CD4-positive, alpha-beta T cell (primary cell): Measurements from ENCODE around the gene FXYD4. TPM values are rescaled to one million over a fixed set of nuclear protein-coding genes. Genes with fewer than 3 reads are reported as not detected.

Source experiments
- ATAC-seq: fragments of 200-7000 bp; cut with Tn5 transposase; one replicate; pipeline ENCODE4 v1.10.0; 2022; ENCODE audit warnings: mild to moderate bottlenecking; ENCODE audit not compliant: poor library complexity
- CTCF ChIA-PET: fragments of 350-600 bp; sonication (Branson Sonifier 250); formaldehyde crosslinking; loops from one replicate; lab custom pipeline; 2021; ENCODE audit warnings: antibody characterized with exemption, inconsistent platforms; lab: Charles Lee
- POLR2A ChIA-PET: fragments of 350-600 bp; sonication (Branson Sonifier 250); formaldehyde crosslinking; loops from one replicate; lab custom pipeline; 2021; ENCODE audit warnings: antibody characterized with exemption, inconsistent platforms; lab: Charles Lee
- DNase-seq, 14 experiments: peaks; one replicate each; pipeline ENCODE4 v3.0.0-alpha.2; 2013 to 2020; ENCODE audit warnings: mixed read lengths in 2 of 14
- H3K27ac ChIP-seq, 2 donors: one replicate each; pipeline versions ENCODE4 v1.5.1 to v1.7.0; 2013; ENCODE audit warnings: low read length in 2 of 2, low read depth in 1 of 2, mild to moderate bottlenecking in 1 of 2
- H3K27me3 ChIP-seq, 2 experiments: 1 replicate in 1 of 2; 2 replicates in 1 of 2; pipeline versions ENCODE4 v1.6.1 to v1.7.0; 2013; ENCODE audit warnings: low read length in 2 of 2, control low read depth in 1 of 2, mild to moderate bottlenecking in 1 of 2, moderate library complexity in 1 of 2; ENCODE audit not compliant: insufficient read depth in 2 of 2, control insufficient read depth in 1 of 2
- H3K36me3 ChIP-seq: one replicate; pipeline ENCODE4 v1.6.1; 2013; ENCODE audit warnings: low read length, control low read depth; ENCODE audit not compliant: insufficient read depth
- H3K4me1 ChIP-seq: one replicate; pipeline ENCODE4 v1.6.1; 2013; ENCODE audit warnings: low read length, control low read depth; ENCODE audit not compliant: insufficient read depth
- H3K4me3 ChIP-seq: one replicate; pipeline ENCODE4 v1.5.1; 2013; ENCODE audit warnings: mild to moderate bottlenecking, low read length, moderate library complexity
- H3K9me3 ChIP-seq, 2 experiments: 1 replicate in 1 of 2; 2 replicates in 1 of 2; pipeline versions ENCODE4 v1.6.1 to v1.7.0; 2013; ENCODE audit warnings: low read length in 2 of 2, mild to moderate bottlenecking in 2 of 2, control low read depth in 1 of 2, moderate library complexity in 1 of 2; ENCODE audit not compliant: control insufficient read depth in 1 of 2, insufficient read depth in 1 of 2
- H3K27ac Mint-ChIP-seq: one replicate; pipeline ENCODE4 v1.8.0; 2020; ENCODE audit warnings: mixed read lengths
- H3K27me3 Mint-ChIP-seq: one replicate; pipeline ENCODE4 v1.8.0; 2021; ENCODE audit warnings: mixed read lengths
- H3K36me3 Mint-ChIP-seq: one replicate; pipeline ENCODE4 v1.8.0; 2021; ENCODE audit warnings: low read depth, mixed read lengths
- H3K4me1 Mint-ChIP-seq: one replicate; pipeline ENCODE4 v1.8.0; 2021; ENCODE audit warnings: low read depth, mixed read lengths
- H3K4me3 Mint-ChIP-seq: one replicate; pipeline ENCODE4 v1.8.0; 2020; ENCODE audit warnings: mild to moderate bottlenecking, mixed read lengths
- H3K9me3 Mint-ChIP-seq: one replicate; pipeline ENCODE4 v1.8.0; 2020; ENCODE audit warnings: mixed read lengths
- intact Hi-C, 2 experiments: fragments of 100-400 bp; cut with DNase I in 1 of 2; cut with micrococcal nuclease in 1 of 2; formaldehyde crosslinking; loops; one replicate each; pipeline versions ENCODE4 v1.15.1 to v1.9.0; 2023 to 2025; cut with DNase I, micrococcal nuclease
- total RNA-seq, 174 experiments: library from RNA in 2 of 174; stranded (reverse) in 2 of 174; gene quantifications; one replicate each; pipeline ENCODE4 v1.2.3 and lab custom pipeline; 2021 to 2026
- TF ChIP-seq, protein P1 (sequence below): fragments of 200-600 bp; IDR thresholded peaks from one replicate; pipeline ENCODE4 v1.8.0; 2022; ENCODE audit warnings: antibody characterized with exemption, mild to moderate bottlenecking

The FXYD4 gene
- total RNA-seq, 2 experiments from 2014 or later = not detected

DNA sequence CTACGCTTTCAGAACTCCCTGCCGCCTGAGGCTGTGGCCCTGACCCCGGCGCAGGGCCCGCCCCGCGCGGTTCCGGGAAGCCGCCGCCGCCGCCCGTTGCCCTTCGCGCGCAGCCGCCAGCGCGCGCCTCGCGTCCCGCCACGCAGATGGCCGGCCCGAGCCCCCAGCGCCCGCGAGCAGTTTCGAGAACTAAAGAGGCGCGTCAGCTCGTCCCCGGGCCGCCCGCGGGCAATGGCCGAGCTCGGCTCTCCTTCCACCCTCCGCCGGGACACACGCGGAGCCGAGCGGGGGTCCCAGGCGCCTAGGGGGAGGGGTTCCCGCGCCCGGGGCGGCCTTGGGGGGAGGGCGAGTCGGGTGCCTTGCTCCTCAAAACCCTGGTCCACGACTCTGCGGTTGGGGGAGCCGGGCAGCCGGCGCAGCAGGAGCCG lies 35.7 kb downstream of the FXYD4 start:
- DNase-seq (peak in 13 of 14 experiments; percentile 27 to 76 (median 55)), ATAC-seq (no peak)
- peaks cover 61% of the 10 kb centered on the region for H3K36me3 Mint-ChIP-seq
- no peaks in the 10 kb centered on the region for H3K9me3 Mint-ChIP-seq
- no peaks in the 10 kb centered on the region for H3K27me3 Mint-ChIP-seq
- Histone ChIP-seq H3K4me1 (peaks cover 57% of the 10 kb centered on the region), H3K27ac (peak overlapping the region; percentile 98), H3K4me3 (peak overlapping the region; percentile 80), H3K27me3 (no peaks in the 10 kb centered on the region), H3K9me3 (no peaks in the 10 kb centered on the region), H3K36me3 (peaks cover 15% of the 10 kb centered on the region)
- peak overlapping the region; percentile 93 for H3K27ac Mint-ChIP-seq
- ChIA-PET CTCF (interaction anchor here (1.0 to 1.4 kb wide), 3 partner anchors 11 to 28 kb away, joined by 4 to 11 read pairs (median 5); no protein-coding TSS in a partner anchor), POLR2A (interaction anchor here (0.6 to 3.9 kb wide), 15 partner anchors 10 to 269 kb away, joined by 3 to 54 read pairs (median 5); partner anchors contain the start of genes CSGALNACT2 and ZNF487)
- peak overlapping the region; percentile 98 for H3K4me3 Mint-ChIP-seq
- TF ChIP-seq, protein P1, sequence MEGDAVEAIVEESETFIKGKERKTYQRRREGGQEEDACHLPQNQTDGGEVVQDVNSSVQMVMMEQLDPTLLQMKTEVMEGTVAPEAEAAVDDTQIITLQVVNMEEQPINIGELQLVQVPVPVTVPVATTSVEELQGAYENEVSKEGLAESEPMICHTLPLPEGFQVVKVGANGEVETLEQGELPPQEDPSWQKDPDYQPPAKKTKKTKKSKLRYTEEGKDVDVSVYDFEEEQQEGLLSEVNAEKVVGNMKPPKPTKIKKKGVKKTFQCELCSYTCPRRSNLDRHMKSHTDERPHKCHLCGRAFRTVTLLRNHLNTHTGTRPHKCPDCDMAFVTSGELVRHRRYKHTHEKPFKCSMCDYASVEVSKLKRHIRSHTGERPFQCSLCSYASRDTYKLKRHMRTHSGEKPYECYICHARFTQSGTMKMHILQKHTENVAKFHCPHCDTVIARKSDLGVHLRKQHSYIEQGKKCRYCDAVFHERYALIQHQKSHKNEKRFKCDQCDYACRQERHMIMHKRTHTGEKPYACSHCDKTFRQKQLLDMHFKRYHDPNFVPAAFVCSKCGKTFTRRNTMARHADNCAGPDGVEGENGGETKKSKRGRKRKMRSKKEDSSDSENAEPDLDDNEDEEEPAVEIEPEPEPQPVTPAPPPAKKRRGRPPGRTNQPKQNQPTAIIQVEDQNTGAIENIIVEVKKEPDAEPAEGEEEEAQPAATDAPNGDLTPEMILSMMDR = no peak
- peaks cover 51% of the 10 kb centered on the region for H3K4me1 Mint-ChIP-seq
- intact Hi-C loops = loop anchor here (1.0 to 2.0 kb wide), 3 partner anchors 10 to 44 kb away; no protein-coding TSS in a partner anchor

DNA sequence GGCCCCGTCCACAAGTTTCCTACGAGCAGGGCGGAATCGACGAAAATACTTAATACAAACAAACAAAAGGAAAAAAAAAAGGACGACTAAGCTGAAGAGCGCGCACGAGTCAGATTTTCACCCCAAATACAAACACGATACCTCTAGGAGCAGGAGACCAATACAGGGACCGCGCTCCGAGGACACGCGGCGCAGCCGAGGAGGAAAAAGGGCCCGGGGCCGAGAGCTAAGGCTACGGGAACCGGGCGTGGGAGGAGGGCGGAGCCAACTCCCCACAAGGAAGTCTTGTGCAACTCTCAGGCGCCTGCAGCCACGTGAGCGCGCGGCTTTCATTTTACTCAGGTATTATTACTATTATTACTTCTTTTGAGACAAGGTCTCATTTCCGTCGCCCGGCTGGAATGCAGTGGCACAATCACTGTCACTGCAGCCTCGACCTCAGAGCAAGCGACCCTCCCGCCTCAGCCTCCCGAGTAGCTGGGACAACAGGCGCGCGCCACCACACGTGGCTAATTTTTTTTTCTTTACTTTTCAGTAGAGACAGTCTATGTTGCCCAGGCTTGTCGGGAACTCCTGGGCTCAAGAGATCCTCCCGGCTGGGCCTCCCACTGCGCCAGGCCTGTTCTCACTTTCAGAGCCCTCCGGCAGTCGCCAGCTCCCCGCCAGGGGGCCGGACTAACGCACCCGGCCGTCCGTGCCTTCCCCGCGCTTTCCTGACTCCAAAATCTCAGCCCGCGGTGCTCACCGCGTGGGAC lies 36.3 kb downstream of the FXYD4 start:
- Histone ChIP-seq H3K27me3 (no peaks in the 10 kb centered on the region), H3K9me3 (no peaks in the 10 kb centered on the region), H3K4me1 (peaks cover 56% of the 10 kb centered on the region), H3K27ac (peak overlapping the region; percentile 98), H3K4me3 (peak overlapping the region; percentile 80), H3K36me3 (peaks cover 11% of the 10 kb centered on the region)
- H3K27ac Mint-ChIP-seq = peak overlapping the region; percentile 93
- H3K9me3 Mint-ChIP-seq = no peaks in the 10 kb centered on the region
- intact Hi-C loops = loop anchor here (1.0 to 2.0 kb wide), 4 partner anchors 10 to 45 kb away; no protein-coding TSS in a partner anchor
- TF ChIP-seq, protein P1 = peak; percentile 52
- peak overlapping the region; percentile 98 for H3K4me3 Mint-ChIP-seq
- ATAC-seq (peak; percentile 35), DNase-seq (peak; percentile 65 to 94 (median 76))
- H3K36me3 Mint-ChIP-seq = peaks cover 55% of the 10 kb centered on the region
- ChIA-PET POLR2A (interaction anchor here (0.6 to 3.9 kb wide), 18 partner anchors 10 to 270 kb away, joined by 3 to 54 read pairs (median 4); partner anchors contain the start of genes CSGALNACT2 and ZNF487), CTCF (interaction anchor here (0.6 to 1.4 kb wide), 6 partner anchors 11 to 109 kb away, joined by 4 to 11 read pairs (median 4); partner anchors contain the start of gene ZNF487)
- H3K4me1 Mint-ChIP-seq = peaks cover 45% of the 10 kb centered on the region
- H3K27me3 Mint-ChIP-seq = no peaks in the 10 kb centered on the region

DNA sequence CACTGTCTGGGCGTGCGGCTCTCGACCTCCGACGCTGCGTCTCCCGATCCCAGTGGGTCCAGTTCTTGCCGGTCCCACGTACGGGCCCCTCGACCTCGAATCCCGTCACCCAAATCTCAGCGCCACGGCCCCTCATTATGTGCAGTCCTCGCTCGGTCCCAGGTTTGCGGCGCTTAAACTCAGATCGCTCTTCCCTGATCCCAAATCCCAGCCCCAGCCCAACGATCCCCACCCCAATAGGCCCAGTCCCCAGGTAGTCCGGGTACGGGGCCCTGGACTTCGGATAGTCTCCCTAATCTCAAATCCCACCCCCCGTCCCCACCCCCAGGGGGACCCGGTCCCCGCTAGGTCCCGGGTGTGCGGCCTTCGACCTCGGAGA lies 36.9 kb downstream of the FXYD4 start:
- peak in 1 of 14 experiments; percentile 14 for DNase-seq
- Mint-ChIP-seq H3K4me3 (peak overlapping the region; percentile 98), H3K27ac (peak overlapping the region; percentile 93), H3K36me3 (peaks cover 50% of the 10 kb centered on the region), H3K9me3 (no peaks in the 10 kb centered on the region), H3K27me3 (no peaks in the 10 kb centered on the region), H3K4me1 (peaks cover 39% of the 10 kb centered on the region)
- Histone ChIP-seq H3K4me1 (peaks cover 50% of the 10 kb centered on the region), H3K36me3 (peaks cover 8% of the 10 kb centered on the region), H3K27ac (peak overlapping the region; percentile 98), H3K27me3 (no peaks in the 10 kb centered on the region), H3K4me3 (peak overlapping the region; percentile 80), H3K9me3 (no peaks in the 10 kb centered on the region)
- intact Hi-C loops = loop anchor here in 1 of 2 experiments (1.0 kb wide), 1 partner anchor 28 kb away; no protein-coding TSS in a partner anchor
- POLR2A ChIA-PET = interaction anchor here (0.6 to 3.9 kb wide), 10 partner anchors 11 to 270 kb away, joined by 3 to 54 read pairs (median 7); partner anchors contain the start of genes CSGALNACT2 and ZNF487
- no peak for ATAC-seq
- CTCF ChIA-PET = interaction anchor here (0.6 to 1.0 kb wide), 3 partner anchors 11 to 110 kb away, joined by 4 read pairs; partner anchors contain the start of gene ZNF487
- TF ChIP-seq, protein P1 = peak; percentile 10
